ENCODE data around the gene NLN. TPM values are rescaled to one million over a fixed set of nuclear protein-coding genes. Genes with fewer than 3 reads are reported as not detected.
"Not testable (repeated sequence)": the region's sequence is repeated elsewhere in the genome, so short reads cannot be mapped to it uniquely, and the experiment has no call there.

Gene NLN
- total RNA-seq, 2 experiments from 2014 or later = 38.4 to 42.5 TPM

DNA sequence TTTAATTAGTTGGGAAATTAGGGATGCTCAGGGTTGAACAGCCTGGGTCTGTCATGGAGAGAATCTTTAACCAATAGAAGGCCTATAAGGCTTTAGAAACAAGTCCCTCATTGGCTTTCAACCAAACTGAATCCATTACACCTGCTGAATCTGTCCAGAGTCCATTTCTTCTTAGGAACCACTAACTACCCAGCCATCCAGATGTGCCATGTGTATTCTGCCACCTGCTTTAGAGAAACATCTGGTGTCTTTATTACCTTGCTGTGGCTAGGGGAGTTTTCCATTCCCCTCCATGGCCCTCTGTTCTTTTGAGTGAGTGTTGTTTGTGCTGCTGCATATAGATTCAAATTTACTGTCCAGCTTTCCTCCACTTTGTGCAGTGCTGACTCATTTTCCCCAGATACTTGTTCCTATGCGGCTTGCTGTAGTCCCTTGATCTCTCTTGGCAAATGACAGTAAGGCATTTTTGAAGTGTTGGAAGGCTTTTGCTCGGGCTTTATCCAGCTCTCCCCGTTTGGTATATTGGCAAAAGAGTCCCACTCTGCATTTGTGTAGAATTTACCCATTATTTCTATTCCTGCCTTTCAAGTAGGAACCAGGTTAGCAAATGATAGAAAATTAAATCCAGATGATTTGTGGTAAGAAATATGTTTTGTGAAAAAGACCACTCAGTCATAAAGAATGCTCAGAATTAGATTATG is 54.6 kb downstream of the NLN start:
- intact Hi-C loops (cut with micrococcal nuclease) = no loop called here
- no peak overlapping the region for H3K4me3 Mint-ChIP-seq
- H3K27me3 Mint-ChIP-seq = no peaks in the 10 kb centered on the region

DNA sequence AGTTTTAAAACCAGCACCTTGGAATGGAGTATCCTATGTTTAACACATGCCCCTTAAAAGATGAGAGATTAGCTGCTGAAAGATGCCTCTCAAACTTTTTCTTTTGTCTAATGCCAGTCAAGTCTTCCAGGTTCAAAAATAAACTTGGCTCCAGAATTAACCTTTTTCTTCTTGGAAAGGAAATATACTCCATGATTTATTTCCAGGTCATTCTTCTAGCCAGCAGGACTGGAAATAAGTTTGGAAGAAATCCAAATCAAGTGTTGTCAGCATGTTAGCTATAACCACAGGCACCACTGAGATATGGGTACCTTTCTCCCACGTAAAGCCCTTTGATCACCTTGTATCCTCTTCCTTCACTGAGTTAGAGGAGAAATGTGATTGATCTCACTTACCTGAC is 56.1 kb downstream of the NLN start:
- TF ChIP-seq, protein P1, sequence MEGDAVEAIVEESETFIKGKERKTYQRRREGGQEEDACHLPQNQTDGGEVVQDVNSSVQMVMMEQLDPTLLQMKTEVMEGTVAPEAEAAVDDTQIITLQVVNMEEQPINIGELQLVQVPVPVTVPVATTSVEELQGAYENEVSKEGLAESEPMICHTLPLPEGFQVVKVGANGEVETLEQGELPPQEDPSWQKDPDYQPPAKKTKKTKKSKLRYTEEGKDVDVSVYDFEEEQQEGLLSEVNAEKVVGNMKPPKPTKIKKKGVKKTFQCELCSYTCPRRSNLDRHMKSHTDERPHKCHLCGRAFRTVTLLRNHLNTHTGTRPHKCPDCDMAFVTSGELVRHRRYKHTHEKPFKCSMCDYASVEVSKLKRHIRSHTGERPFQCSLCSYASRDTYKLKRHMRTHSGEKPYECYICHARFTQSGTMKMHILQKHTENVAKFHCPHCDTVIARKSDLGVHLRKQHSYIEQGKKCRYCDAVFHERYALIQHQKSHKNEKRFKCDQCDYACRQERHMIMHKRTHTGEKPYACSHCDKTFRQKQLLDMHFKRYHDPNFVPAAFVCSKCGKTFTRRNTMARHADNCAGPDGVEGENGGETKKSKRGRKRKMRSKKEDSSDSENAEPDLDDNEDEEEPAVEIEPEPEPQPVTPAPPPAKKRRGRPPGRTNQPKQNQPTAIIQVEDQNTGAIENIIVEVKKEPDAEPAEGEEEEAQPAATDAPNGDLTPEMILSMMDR (IDR thresholded peaks at IDR 0.05) = no peak
- Mint-ChIP-seq H3K27ac (no peak overlapping the region), H3K4me1 (ENCODE audit: low read depth) (peaks cover 31% of the 10 kb centered on the region), H3K9me3 (no peaks in the 10 kb centered on the region), H3K4me3 (no peak overlapping the region), H3K27me3 (no peaks in the 10 kb centered on the region), H3K36me3 (ENCODE audit: low read depth) (peaks cover 46% of the 10 kb centered on the region)
- no peak for ATAC-seq
- ChIA-PET POLR2A (no interaction called here), CTCF (no interaction called here)
- DNase-seq = no peak
- intact Hi-C loops (cut with micrococcal nuclease) = no loop called here

More for the DNA sequence above, 54.6 kb downstream of the NLN start:
- peaks cover 32% of the 10 kb centered on the region for H3K36me3 Mint-ChIP-seq (ENCODE audit: low read depth)
- POLR2A ChIA-PET = no interaction called here
- TF ChIP-seq, protein P1 (IDR thresholded peaks at IDR 0.05) = no peak
- no peak for ATAC-seq
- H3K4me1 Mint-ChIP-seq (ENCODE audit: low read depth) = peaks cover 31% of the 10 kb centered on the region
- no peak for DNase-seq
- CTCF ChIA-PET = no interaction called here
- H3K9me3 Mint-ChIP-seq = no peaks in the 10 kb centered on the region
- no peak overlapping the region for H3K27ac Mint-ChIP-seq

DNA sequence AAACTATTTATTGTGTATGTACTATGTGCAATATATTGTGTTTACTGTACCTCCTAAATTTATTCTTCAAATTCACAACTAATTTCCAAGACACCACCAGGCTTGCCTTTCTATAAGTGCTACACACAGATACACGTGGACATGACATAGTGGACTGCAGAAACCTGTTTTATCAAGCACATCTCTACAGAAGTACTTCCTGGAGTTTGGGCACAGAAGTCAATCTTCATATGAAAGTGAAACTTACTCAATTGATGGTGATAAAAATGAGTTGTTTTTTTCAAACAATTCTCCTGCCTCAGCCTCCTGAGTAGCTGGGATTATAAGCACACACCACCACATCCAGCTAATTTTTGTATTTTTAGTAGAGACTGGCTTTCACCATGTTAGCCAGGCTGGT is 57.6 kb downstream of the NLN start:
- Mint-ChIP-seq H3K27me3 (no peaks in the 10 kb centered on the region), H3K4me1 (ENCODE audit: low read depth) (peaks cover 24% of the 10 kb centered on the region), H3K4me3 (no peak overlapping the region), H3K9me3 (no peaks in the 10 kb centered on the region), H3K27ac (peak overlapping the region; percentile 57), H3K36me3 (ENCODE audit: low read depth) (peaks cover 50% of the 10 kb centered on the region)
- peak; percentile 77 for ATAC-seq
- ChIA-PET POLR2A (no interaction called here), CTCF (interaction anchor here (0.5 to 2.4 kb wide), 2 partner anchors 18 to 145 kb away, joined by 3 to 6 read pairs; no protein-coding TSS in a partner anchor)
- DNase-seq = no peak
- TF ChIP-seq, protein P1 (IDR thresholded peaks at IDR 0.05) = no peak
- intact Hi-C loops (cut with micrococcal nuclease) = no loop called here

DNA sequence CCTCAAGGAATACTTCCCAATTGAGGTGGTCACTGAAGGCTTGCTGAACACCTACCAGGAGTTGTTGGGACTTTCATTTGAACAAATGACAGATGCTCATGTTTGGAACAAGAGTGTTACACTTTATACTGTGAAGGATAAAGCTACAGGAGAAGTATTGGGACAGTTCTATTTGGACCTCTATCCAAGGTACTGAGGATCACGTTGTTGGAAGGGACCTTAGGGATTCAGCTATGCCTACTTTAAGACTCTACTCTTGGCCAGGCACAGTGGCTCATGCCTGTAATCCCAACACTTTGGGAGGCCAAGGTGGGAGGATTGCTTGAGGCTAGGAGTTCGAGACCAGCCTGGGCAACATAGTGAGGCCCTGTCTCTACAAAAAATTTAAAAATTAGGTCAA is 66.3 kb downstream of the NLN start:
- Mint-ChIP-seq H3K36me3 (ENCODE audit: low read depth) (peaks cover 38% of the 10 kb centered on the region), H3K9me3 (peaks cover 11% of the 10 kb centered on the region), H3K4me1 (ENCODE audit: low read depth) (peaks cover 16% of the 10 kb centered on the region)
- H3K27me3 Mint-ChIP-seq; ATAC-seq; H3K27ac Mint-ChIP-seq; H3K4me3 Mint-ChIP-seq; POLR2A ChIA-PET; intact Hi-C loops (cut with micrococcal nuclease); DNase-seq: not testable (repeated sequence)
- CTCF ChIA-PET = interaction anchor here (0.6 kb wide), 1 partner anchor 419 kb away, joined by 4 read pairs; no protein-coding TSS in a partner anchor

DNA sequence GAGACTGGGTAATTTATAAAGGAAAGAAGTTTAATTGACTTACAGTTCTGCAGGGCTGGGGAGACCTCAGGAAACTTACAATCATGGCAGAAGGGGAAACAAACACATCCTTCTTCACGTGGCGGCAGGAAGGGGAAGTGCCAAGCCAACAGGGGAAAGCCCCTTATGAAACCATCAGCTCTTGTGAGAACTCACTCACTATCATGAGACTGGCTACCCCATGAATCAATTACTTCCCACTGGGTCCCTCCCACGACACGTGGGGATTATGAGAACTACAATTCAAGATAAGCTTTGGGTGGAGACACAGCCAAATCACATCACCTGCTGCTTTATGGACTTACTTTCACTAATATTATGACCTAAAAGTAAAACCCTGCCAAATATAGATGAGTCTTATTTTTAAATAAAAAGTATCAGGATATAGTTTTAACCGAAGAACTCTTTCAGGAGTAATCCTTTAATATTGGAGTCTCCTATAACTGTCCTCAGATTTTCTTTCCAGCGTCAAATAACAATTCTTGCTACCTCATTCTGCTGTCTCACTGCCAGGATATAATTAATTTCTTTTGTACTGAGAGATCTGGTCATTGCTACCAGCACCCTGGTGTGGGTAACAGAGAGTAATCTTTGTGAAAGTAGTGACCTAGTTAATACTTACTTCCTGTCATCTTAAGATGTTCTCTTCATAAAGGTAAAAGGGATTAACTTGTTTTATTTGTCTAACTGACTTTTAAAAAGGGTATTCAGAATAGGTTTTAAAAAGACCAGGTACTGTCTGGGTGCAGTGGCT is 68.6 kb downstream of the NLN start:
- Mint-ChIP-seq H3K4me3 (no peak overlapping the region), H3K9me3 (peaks cover 11% of the 10 kb centered on the region), H3K27ac (peak overlapping the region; percentile 76), H3K36me3 (ENCODE audit: low read depth) (peaks cover 42% of the 10 kb centered on the region), H3K27me3 (no peaks in the 10 kb centered on the region), H3K4me1 (ENCODE audit: low read depth) (peaks cover 16% of the 10 kb centered on the region)
- peak; percentile 91 for ATAC-seq
- TF ChIP-seq, protein P1 (IDR thresholded peaks at IDR 0.05) = no peak
- ChIA-PET CTCF (interaction anchor here (1.3 kb wide), 1 partner anchor 380 kb away, joined by 5 read pairs; no protein-coding TSS in a partner anchor), POLR2A (interaction anchor here (0.6 to 1.4 kb wide), 2 partner anchors 12 to 134 kb away, joined by 3 read pairs; no protein-coding TSS in a partner anchor)
- peak; percentile 64 for DNase-seq
- intact Hi-C loops (cut with micrococcal nuclease) = no loop called here

Data from activated CD8-positive, alpha-beta T cell treated with anti-CD3 and anti-CD28 coated beads for 36 hours (primary cell).